Thymus (tissue), 11 donors: ENCODE data around the gene COL19A1. TPM values are rescaled to one million over a fixed set of nuclear protein-coding genes. Genes with fewer than 3 reads are reported as not detected.

Experiments
- DNase-seq, 9 donors: peaks; one replicate each; pipeline ENCODE4 v3.0.0-alpha.2; 2013; ENCODE audit warnings: low spot score in 9 of 9, low read depth in 6 of 9, missing footprints in 1 of 9
- H3K27ac ChIP-seq, 2 donors: one replicate each; pipeline ENCODE4 v1.5.1; 2013; ENCODE audit warnings: control low read depth in 1 of 2, low read depth in 1 of 2, low read length in 1 of 2, mild to moderate bottlenecking in 1 of 2, moderate library complexity in 1 of 2
- H3K27me3 ChIP-seq, 2 donors: one replicate each; pipeline ENCODE4 v1.5.1; 2013; ENCODE audit warnings: low read length in 1 of 2; ENCODE audit not compliant: control insufficient read depth in 2 of 2, insufficient read depth in 1 of 2
- H3K36me3 ChIP-seq, 2 donors: one replicate each; pipeline ENCODE4 v1.5.1; 2013; ENCODE audit warnings: low read length in 1 of 2, mild to moderate bottlenecking in 1 of 2, moderate library complexity in 1 of 2; ENCODE audit not compliant: control insufficient read depth in 2 of 2, insufficient read depth in 2 of 2
- H3K4me1 ChIP-seq, 2 donors: one replicate each; pipeline ENCODE4 v1.5.1; 2013; ENCODE audit warnings: low read length in 2 of 2; ENCODE audit not compliant: control insufficient read depth in 2 of 2, insufficient read depth in 2 of 2
- H3K4me3 ChIP-seq, 2 donors: one replicate each; pipeline ENCODE4 v1.5.1; 2013; ENCODE audit warnings: low read length in 2 of 2, control low read depth in 1 of 2, mild to moderate bottlenecking in 1 of 2
- H3K9me3 ChIP-seq, 2 donors: one replicate each; pipeline ENCODE4 v1.5.1; 2013; ENCODE audit warnings: low read length in 1 of 2, mild to moderate bottlenecking in 1 of 2; ENCODE audit not compliant: control insufficient read depth in 2 of 2, insufficient read depth in 1 of 2
- WGBS: extraction: QIAGEN DNeasy Blood & Tissue Kit; methylation state at CpG from one replicate; pipeline ENCODE4 v1.1.7; 2013; 5-methylcytosine and 5-hydroxymethylcytosine counted together
- polyA plus RNA-seq: library from polyadenylated mRNA; stranded (reverse); fragments of 200-250 nt; gene quantifications from one replicate; pipeline ENCODE4 v1.2.3, GENCODE V29; 2013
- total RNA-seq: library from RNA; stranded (reverse); fragments of 120-200 nt; gene quantifications from one replicate; pipeline ENCODE4 v1.2.4, GENCODE V29; 2013
- donor health status: healthy.

COL19A1 gene
- total and polyA plus RNA-seq, 2 donors = 0.34 to 8.7 TPM

DNA sequence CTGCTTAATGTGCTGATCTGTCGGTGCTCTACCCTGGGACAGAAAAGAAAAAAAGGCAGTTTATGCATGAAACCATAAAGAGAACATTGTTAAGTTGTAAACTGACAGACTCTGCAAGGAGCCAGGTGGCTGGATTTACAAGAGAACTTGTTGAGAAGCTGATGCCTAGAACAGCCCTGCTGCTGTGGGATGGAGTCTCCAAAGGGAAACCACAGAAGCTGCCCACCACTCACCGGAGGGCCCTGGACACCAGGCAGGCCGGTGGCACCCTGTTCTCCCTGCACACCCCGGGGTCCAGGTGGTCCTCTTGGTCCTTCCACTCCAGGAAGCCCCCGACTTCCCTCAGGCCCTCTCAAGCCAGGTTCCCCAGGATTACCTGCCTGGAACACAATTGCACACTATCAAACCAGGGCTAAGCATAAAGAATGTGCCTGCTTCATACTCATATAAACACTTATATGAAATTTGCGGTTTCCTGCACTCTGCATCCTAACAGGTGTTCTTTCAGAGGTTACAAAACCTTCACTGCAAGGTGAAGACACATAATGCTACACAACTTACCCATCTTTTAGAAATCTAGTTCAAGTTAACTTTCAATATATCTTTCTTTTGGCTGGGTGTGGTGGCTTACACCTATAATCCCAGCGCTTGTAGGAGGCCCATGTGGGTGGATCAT lies 368.3 kb downstream of the COL19A1 start:
- WGBS = 96% methylated on average over 7 of the region's 7 CpGs
- no peaks in the 10 kb centered on the region for H3K9me3 ChIP-seq
- H3K4me1 ChIP-seq = no peaks in the 10 kb centered on the region
- H3K4me3 ChIP-seq = no peak overlapping the region
- no peak overlapping the region for H3K27ac ChIP-seq
- no peaks in the 10 kb centered on the region for H3K27me3 ChIP-seq
- no peak for DNase-seq
- no peaks in the 10 kb centered on the region for H3K36me3 ChIP-seq

DNA sequence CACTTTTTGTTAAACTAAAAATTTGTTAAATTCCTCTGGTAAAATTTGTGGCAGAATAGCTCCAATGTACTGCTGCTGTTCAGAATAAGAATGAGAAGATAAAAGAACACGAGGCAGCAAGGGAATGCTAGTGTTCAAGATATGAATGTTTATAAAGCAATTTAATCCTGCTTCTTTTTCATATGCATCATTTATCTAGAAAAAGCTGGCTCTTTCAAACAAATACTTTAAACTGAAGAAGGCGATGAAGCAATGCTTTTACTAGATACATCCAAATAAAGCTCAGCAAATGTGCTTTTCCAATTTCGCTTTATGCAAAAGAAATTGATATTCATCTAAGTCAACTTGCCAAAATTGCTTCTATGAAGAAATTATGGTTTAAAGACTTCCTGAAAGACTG lies 370.0 kb downstream of the COL19A1 start:
- no peaks in the 10 kb centered on the region for H3K27me3 ChIP-seq
- WGBS = 89% methylated on average over 3 of the region's 3 CpGs
- H3K36me3 ChIP-seq = no peaks in the 10 kb centered on the region
- H3K4me1 ChIP-seq = no peaks in the 10 kb centered on the region
- no peak overlapping the region for H3K27ac ChIP-seq
- H3K4me3 ChIP-seq = no peak overlapping the region
- no peak for DNase-seq
- no peaks in the 10 kb centered on the region for H3K9me3 ChIP-seq

DNA sequence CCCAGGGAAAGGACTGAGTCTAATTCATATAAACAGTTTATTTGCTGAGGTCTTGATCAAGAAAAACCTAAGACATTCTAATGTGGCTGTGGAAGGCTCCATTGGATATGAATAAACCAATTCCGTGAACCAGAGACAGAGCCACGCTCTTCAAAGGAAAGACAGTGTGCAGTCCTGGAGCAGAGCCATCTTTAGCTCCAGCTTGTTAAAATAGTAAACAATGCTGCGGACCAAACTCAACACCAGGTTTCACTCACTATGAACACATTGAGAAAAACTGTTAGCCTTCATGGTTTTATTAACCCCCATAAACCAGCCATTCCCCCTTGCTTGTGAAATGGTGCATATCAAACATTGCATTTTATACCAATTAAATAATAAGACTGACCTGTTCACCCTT lies 374.7 kb downstream of the COL19A1 start:
- DNase-seq = no peak
- no peaks in the 10 kb centered on the region for H3K4me1 ChIP-seq
- H3K4me3 ChIP-seq = no peak overlapping the region
- H3K9me3 ChIP-seq = no peaks in the 10 kb centered on the region
- no peak overlapping the region for H3K27ac ChIP-seq
- no peaks in the 10 kb centered on the region for H3K27me3 ChIP-seq
- H3K36me3 ChIP-seq = no peaks in the 10 kb centered on the region
- 96% methylated on average over 3 of the region's 3 CpGs for WGBS

DNA sequence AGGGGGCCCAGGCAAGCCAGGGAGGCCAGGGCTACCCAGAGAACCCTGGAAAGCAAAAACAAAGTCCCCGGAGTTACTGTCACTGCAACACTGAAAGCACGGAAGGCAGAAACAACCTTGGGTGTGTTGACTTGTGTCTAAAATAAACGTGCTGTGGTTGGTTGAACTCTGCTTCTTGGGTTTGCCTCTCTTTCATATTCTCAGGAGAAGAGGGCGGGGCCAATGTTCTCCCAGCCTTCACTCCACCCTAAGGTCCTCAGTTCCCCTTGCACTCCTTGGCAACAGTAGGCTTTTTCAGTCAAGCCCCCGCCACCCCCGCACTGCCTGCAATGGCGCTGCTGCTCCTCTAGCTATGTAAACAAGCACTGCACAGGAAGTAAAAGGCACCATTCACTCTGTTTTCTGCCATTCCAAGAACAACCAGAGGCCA lies 375.6 kb downstream of the COL19A1 start:
- H3K36me3 ChIP-seq = no peaks in the 10 kb centered on the region
- WGBS = 91% methylated on average over 7 of the region's 7 CpGs
- no peak overlapping the region for H3K27ac ChIP-seq
- H3K27me3 ChIP-seq = no peaks in the 10 kb centered on the region
- no peaks in the 10 kb centered on the region for H3K4me1 ChIP-seq
- DNase-seq = no peak
- H3K4me3 ChIP-seq = no peak overlapping the region
- H3K9me3 ChIP-seq = no peaks in the 10 kb centered on the region

GRCh38 chr6:70246118-70246517 lies 379.8 kb downstream of the COL19A1 start:
- H3K36me3 ChIP-seq = no peaks in the 10 kb centered on the region
- no peaks in the 10 kb centered on the region for H3K27me3 ChIP-seq
- H3K27ac ChIP-seq = no peak overlapping the region
- no peak for DNase-seq
- H3K9me3 ChIP-seq = no peaks in the 10 kb centered on the region
- no peak overlapping the region for H3K4me3 ChIP-seq
- H3K4me1 ChIP-seq = no peaks in the 10 kb centered on the region
- WGBS = 98% methylated on average over 7 of the region's 7 CpGs

DNA sequence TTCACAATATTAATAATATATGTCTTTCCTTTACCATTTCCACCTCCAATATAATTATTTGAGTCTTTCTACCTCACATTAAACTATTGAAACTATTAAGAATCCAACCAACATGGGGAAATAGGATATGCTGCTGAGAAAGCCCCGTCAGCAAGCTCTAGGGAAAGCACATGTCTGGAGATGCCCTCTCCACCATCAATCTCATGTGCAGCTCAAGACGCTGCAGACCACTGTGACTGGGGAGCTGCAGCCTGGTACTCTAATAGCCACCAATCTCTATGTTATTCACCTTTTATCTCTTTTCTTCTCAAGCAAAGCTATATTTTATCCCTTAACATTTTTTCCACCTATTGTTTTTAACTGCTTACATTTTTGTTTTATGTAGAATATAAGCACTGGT lies 386.2 kb downstream of the COL19A1 start:
- Histone ChIP-seq H3K27ac (no peak overlapping the region), H3K9me3 (no peaks in the 10 kb centered on the region), H3K4me3 (no peak overlapping the region), H3K4me1 (no peaks in the 10 kb centered on the region), H3K27me3 (no peaks in the 10 kb centered on the region), H3K36me3 (no peaks in the 10 kb centered on the region)
- DNase-seq = no peak
- WGBS = 92% methylated on average over 2 of the region's 2 CpGs

DNA sequence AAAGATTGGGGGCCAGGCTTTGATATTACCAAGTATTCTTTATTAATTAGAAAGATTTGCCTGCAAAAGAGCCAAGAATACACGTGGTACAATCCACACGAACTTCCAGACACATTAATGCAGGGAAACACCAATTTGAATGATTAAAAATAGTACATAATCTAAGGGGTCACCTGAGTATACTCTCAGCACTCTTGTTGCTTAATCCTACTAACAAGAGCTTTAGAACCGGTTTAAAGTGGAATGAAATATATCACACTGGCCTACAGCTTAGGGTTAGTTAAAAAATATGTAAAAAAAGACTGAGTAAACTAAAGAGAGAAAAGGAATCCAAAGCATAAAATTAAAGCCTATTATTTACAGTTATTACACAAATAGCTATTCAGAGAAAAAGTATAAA lies 387.6 kb downstream of the COL19A1 start:
- Histone ChIP-seq H3K27ac (no peak overlapping the region), H3K9me3 (no peaks in the 10 kb centered on the region), H3K4me1 (no peaks in the 10 kb centered on the region), H3K27me3 (no peaks in the 10 kb centered on the region), H3K36me3 (no peaks in the 10 kb centered on the region), H3K4me3 (no peak overlapping the region)
- no peak for DNase-seq
- WGBS = 83% methylated on average over 3 of the region's 3 CpGs

DNA sequence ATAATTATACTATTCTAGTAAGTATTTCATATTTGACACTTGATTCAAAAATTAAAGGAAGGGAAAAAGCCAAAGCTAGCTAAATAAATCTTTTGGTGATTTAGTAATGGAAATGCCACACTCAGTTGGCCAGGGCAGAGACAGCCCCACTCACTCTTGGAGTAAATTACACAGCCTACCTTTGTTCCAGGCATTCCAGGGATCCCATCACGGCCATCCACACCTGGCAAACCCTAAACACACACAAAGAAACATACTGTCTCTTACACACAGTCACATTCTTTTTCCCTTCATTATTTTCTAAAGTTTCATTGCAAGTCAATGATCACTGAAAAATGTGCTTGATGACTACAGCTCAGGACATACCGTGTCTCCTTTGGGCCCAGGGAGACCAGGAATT lies 388.4 kb downstream of the COL19A1 start:
- Histone ChIP-seq H3K9me3 (no peaks in the 10 kb centered on the region), H3K36me3 (no peaks in the 10 kb centered on the region), H3K27me3 (no peaks in the 10 kb centered on the region), H3K4me1 (no peaks in the 10 kb centered on the region), H3K4me3 (no peak overlapping the region), H3K27ac (no peak overlapping the region)
- DNase-seq = no peak
- WGBS = 83% methylated on average over 2 of the region's 2 CpGs

DNA sequence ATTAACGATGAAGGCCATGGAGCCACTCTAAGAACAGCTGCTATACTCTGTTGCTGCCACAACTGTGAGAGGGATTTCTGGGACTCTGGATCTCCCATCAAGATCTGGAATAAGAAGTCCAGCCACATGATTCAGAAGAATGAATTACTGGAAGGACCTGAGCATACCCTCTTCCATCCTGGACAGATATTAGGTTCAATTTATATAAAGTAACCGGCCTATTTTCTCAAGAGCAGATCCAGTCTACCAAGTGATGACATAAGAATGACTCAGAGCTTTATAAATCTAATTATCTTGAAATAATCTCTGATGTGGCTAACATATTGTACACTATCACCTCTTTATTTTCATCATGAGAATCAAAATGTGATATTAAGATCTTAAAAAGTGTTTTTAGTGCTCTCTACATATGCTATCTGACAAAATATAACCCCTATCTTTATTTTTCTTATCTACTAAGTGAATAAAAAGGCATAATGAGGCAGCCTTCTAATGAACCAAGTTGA lies 391.5 kb downstream of the COL19A1 start:
- Histone ChIP-seq H3K4me1 (no peaks in the 10 kb centered on the region), H3K36me3 (no peaks in the 10 kb centered on the region), H3K9me3 (no peaks in the 10 kb centered on the region), H3K4me3 (no peak overlapping the region), H3K27me3 (no peaks in the 10 kb centered on the region), H3K27ac (no peak overlapping the region)
- DNase-seq = no peak
- 91% methylated on average over 2 of the region's 2 CpGs for WGBS
